Body of pancreas (tissue), 4 donors: ENCODE results near the gene GMPPB. TPM values are rescaled to one million over a fixed set of nuclear protein-coding genes. Genes with fewer than 3 reads are reported as not detected.

Source experiments
- ATAC-seq: fragments of 150-250 bp; one replicate; pipeline ENCODE4 v1.9.1; 2016
- DNase-seq, 4 donors: peaks; one replicate each; pipeline ENCODE4 v3.0.0-alpha.2; 2019
- H3K27ac ChIP-seq, 4 donors: fragments of 200-600 bp; sonication (generic); 1 replicate in 3 of 4; 2 replicates in 1 of 4; pipeline versions ENCODE4 v1.5.1 to v1.6.1; 2016 to 2019; ENCODE audit warnings: mild to moderate bottlenecking in 1 of 4, mixed read lengths in 1 of 4, moderate library complexity in 1 of 4
- H3K27me3 ChIP-seq, 2 donors: fragments of 200-600 bp; sonication (generic); one replicate each; pipeline ENCODE4 v1.6.0; 2016; ENCODE audit warnings: mild to moderate bottlenecking in 1 of 2
- H3K36me3 ChIP-seq, 2 donors: fragments of 200-600 bp; sonication (generic); replicated peaks in 1 of 2; 2 replicates each; pipeline ENCODE4 v1.5.1; 2016; ENCODE audit warnings: low read depth in 2 of 2; ENCODE audit not compliant: insufficient read depth in 1 of 2
- H3K4me1 ChIP-seq: fragments of 200-600 bp; sonication (generic); one replicate; pipeline ENCODE4 v1.6.0; 2016
- H3K4me3 ChIP-seq, 2 donors: fragments of 200-600 bp; sonication (generic); 1 replicate in 1 of 2; 2 replicates in 1 of 2; pipeline ENCODE4 v1.5.1; 2016 to 2019
- H3K9me3 ChIP-seq, 3 donors: fragments of 200-600 bp; sonication (generic); 1 replicate in 2 of 3; 2 replicates in 1 of 3; pipeline ENCODE4 v1.5.1; 2016
- POLR2A ChIP-seq, 3 donors: fragments of 450-650 bp; IDR thresholded peaks; one replicate each; pipeline ENCODE4 v1.6.1; 2016; ENCODE audit warnings: antibody characterized with exemption in 3 of 3, mild to moderate bottlenecking in 2 of 3
- WGBS, 2 donors: methylation state at CpG; one replicate each; pipeline ENCODE4 v1.1.5; 2017; 5-methylcytosine and 5-hydroxymethylcytosine counted together
- intact Hi-C: fragments of 100-400 bp; cut with DNase I; formaldehyde crosslinking; loops from one replicate; pipeline ENCODE4 v1.15.1; 2023
- total RNA-seq, 2 donors: library from RNA; depleted of rRNA; stranded (reverse); fragments of >200 nt; gene quantifications; one replicate each; pipeline ENCODE4 v1.1.0, GENCODE V29; 2016
- TF ChIP-seq, protein P1 (sequence below), 7 experiments: fragments of 450-650 bp in 4 of 7; fragments of 200-600 bp in 3 of 7; sonication (generic) in 3 of 7; IDR thresholded peaks; one replicate each; pipeline ENCODE4 v1.5.1; 2016 to 2019; ENCODE audit warnings: antibody characterized with exemption in 7 of 7

Gene GMPPB
- total RNA-seq, 2 donors from 2014 or later, result 36.3 to 43.8 TPM

- no peak for TF ChIP-seq POLR2A (IDR thresholded peaks at IDR 0.05)
- TF ChIP-seq, protein P1, sequence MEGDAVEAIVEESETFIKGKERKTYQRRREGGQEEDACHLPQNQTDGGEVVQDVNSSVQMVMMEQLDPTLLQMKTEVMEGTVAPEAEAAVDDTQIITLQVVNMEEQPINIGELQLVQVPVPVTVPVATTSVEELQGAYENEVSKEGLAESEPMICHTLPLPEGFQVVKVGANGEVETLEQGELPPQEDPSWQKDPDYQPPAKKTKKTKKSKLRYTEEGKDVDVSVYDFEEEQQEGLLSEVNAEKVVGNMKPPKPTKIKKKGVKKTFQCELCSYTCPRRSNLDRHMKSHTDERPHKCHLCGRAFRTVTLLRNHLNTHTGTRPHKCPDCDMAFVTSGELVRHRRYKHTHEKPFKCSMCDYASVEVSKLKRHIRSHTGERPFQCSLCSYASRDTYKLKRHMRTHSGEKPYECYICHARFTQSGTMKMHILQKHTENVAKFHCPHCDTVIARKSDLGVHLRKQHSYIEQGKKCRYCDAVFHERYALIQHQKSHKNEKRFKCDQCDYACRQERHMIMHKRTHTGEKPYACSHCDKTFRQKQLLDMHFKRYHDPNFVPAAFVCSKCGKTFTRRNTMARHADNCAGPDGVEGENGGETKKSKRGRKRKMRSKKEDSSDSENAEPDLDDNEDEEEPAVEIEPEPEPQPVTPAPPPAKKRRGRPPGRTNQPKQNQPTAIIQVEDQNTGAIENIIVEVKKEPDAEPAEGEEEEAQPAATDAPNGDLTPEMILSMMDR (IDR thresholded peaks at IDR 0.05), result no peak
- H3K27me3 ChIP-seq, result no peaks in the 10 kb centered on the region
- ATAC-seq (no peak), DNase-seq (no peak)
- peak overlapping the region; percentile 88 to 99 (median 98) for H3K27ac ChIP-seq
- peaks cover 68% of the 10 kb centered on the region for H3K4me1 ChIP-seq
- intact Hi-C loops, result no loop called here
- H3K9me3 ChIP-seq, result no peaks in the 10 kb centered on the region
- WGBS, 2 donors, result 29 to 40% methylated on average over 7 to 8 of the region's 8 CpGs
- peaks cover 0 to 8% of the 10 kb centered on the region in 2 donors for H3K36me3 ChIP-seq
- H3K4me3 ChIP-seq, result peak overlapping the region; percentile 80 to 91
Observed at GRCh38 chr3:49722896-49723295, 855 bp downstream of the GMPPB start.

- H3K36me3 ChIP-seq, result peaks cover 0 to 4% of the 10 kb centered on the region in 2 donors
- H3K4me1 ChIP-seq, result peaks cover 68% of the 10 kb centered on the region
- H3K9me3 ChIP-seq, result no peaks in the 10 kb centered on the region
- peak overlapping the region in 1 of 2 donors; percentile 91 for H3K4me3 ChIP-seq
- ATAC-seq, result no peak
- no peaks in the 10 kb centered on the region for H3K27me3 ChIP-seq
- WGBS, 2 donors, result 52 to 53% methylated on average over 18 to 26 of the region's 26 CpGs
- peak in 1 of 4 donors; percentile 26 for DNase-seq
- H3K27ac ChIP-seq, result peak overlapping the region in 3 of 4 donors; percentile 97 to 99 (median 99)
- TF ChIP-seq POLR2A (IDR thresholded peaks at IDR 0.05), result no peak
- TF ChIP-seq, protein P1 (IDR thresholded peaks at IDR 0.05), result no peak
- intact Hi-C loops, result no loop called here
Observed at GRCh38 chr3:49721896-49722781, 1.6 kb downstream of the GMPPB start.

- TF ChIP-seq, protein P1 (IDR thresholded peaks at IDR 0.05), result no peak
- TF ChIP-seq POLR2A (IDR thresholded peaks at IDR 0.05), result no peak
- 44 to 67% methylated on average over 9 of the region's 9 CpGs for WGBS, 2 donors
- no peak for ATAC-seq
- peaks cover 0 to 4% of the 10 kb centered on the region in 2 donors for H3K36me3 ChIP-seq
- DNase-seq, result no peak
- no peaks in the 10 kb centered on the region for H3K9me3 ChIP-seq
- H3K27ac ChIP-seq, result no peak overlapping the region
- no peaks in the 10 kb centered on the region for H3K27me3 ChIP-seq
- intact Hi-C loops, result no loop called here
- no peak overlapping the region for H3K4me3 ChIP-seq
- peaks cover 67% of the 10 kb centered on the region for H3K4me1 ChIP-seq
Observed at GRCh38 chr3:49721596-49721895, 2.2 kb downstream of the GMPPB start.

- peaks cover 0 to 4% of the 10 kb centered on the region in 2 donors for H3K36me3 ChIP-seq
- H3K4me1 ChIP-seq, result peaks cover 62% of the 10 kb centered on the region
- peak overlapping the region in 1 of 4 donors; percentile 66 for H3K27ac ChIP-seq
- no peaks in the 10 kb centered on the region for H3K27me3 ChIP-seq
- H3K4me3 ChIP-seq, result no peak overlapping the region
- intact Hi-C loops, result no loop called here
- no peak for ATAC-seq
- DNase-seq, result peak in 1 of 4 donors; percentile 11
- 56 to 69% methylated on average over 4 of the region's 4 CpGs for WGBS, 2 donors
- TF ChIP-seq POLR2A (IDR thresholded peaks at IDR 0.05), result peak in 1 of 3 donors; percentile 20
- TF ChIP-seq, protein P1 (IDR thresholded peaks at IDR 0.05), result no peak
- no peaks in the 10 kb centered on the region for H3K9me3 ChIP-seq
Observed at GRCh38 chr3:49720855-49721595, 2.7 kb downstream of the GMPPB start.
